Central memory CD8-positive, alpha-beta T cell (primary cell): Measurements from ENCODE around the gene TRMT10C.
"Not testable (repeated sequence)": the region's sequence is repeated elsewhere in the genome, so short reads cannot be mapped to it uniquely, and the experiment has no call there.

Experiments
- ATAC-seq: fragments of 150-1000 bp; cut with Tn5 transposase; replicated peaks from 2 replicates; pipeline ENCODE4 v1.10.0; 2022; ENCODE audit warnings: mild to moderate bottlenecking, moderate FRiP score, moderate number of reproducible peaks; ENCODE audit not compliant: poor library complexity, severe bottlenecking; ENCODE audit errors: extremely low read depth
- DNase-seq, 2 donors: peaks; one replicate each; pipeline ENCODE4 v3.0.0; 2021; ENCODE audit warnings: low spot score in 2 of 2
- H3K27ac Mint-ChIP-seq: one replicate; pipeline ENCODE4 v1.8.0; 2022; ENCODE audit warnings: low read depth, mild to moderate bottlenecking, moderate library complexity, mixed read lengths
- H3K27me3 Mint-ChIP-seq: one replicate; pipeline ENCODE4 v1.8.0; 2022; ENCODE audit warnings: mixed read lengths
- H3K36me3 Mint-ChIP-seq: one replicate; pipeline ENCODE4 v1.8.0; 2022; ENCODE audit warnings: mild to moderate bottlenecking, moderate library complexity, mixed read lengths; ENCODE audit not compliant: insufficient read depth
- H3K4me1 Mint-ChIP-seq: one replicate; pipeline ENCODE4 v1.8.0; 2022; ENCODE audit warnings: mixed read lengths
- H3K4me3 Mint-ChIP-seq: one replicate; pipeline ENCODE4 v1.8.0; 2022; ENCODE audit warnings: mild to moderate bottlenecking, moderate library complexity, mixed read lengths
- H3K9me3 Mint-ChIP-seq: one replicate; pipeline ENCODE4 v1.8.0; 2022; ENCODE audit warnings: mixed read lengths

Gene TRMT10C

DNA sequence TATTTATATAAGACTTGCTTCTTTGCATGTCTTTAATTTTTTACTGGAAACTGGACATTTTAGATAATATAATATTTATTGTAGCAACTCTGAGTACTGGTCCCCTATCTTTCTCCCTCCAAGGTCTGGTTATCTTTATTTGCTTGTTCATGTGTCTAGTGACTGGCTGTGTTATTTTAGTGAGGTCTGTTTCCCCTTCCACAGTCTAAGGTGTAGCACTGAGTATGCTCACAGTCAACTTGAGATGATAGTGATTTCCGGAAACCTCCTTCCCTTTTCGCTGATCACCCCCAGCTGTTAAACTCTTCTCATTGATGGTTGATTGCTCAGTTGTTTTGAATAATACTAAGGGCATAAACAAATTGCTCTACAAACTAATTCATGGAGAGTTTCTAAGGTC, 49.4 kb downstream of the TRMT10C start:
- no peak for DNase-seq
- no peaks in the 10 kb centered on the region for H3K27me3 Mint-ChIP-seq
- H3K4me3 Mint-ChIP-seq: no peak overlapping the region

DNA sequence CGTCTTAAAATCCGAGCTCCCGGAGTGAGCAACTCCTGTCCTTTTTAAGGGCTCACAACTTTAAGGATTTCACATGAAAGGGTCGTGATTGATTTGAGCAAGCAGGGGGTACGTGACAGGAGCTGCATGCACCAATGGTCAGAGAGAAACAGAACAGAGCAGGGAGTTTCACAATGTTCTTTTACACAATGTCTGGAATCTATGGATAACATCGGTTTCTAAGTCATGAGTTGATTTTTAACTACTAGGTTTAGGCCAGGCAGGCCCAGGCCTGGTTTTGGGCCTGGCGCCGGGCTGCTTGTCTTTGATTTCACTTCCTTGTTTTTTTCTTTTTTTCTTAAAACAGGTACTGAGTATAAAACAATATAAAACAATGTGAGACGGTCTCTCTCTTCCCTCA, 51.3 kb downstream of the TRMT10C start:
- DNase-seq, H3K4me1 Mint-ChIP-seq, H3K4me3 Mint-ChIP-seq, H3K27me3 Mint-ChIP-seq, H3K9me3 Mint-ChIP-seq, H3K36me3 Mint-ChIP-seq, H3K27ac Mint-ChIP-seq, ATAC-seq: not testable (repeated sequence)

More for the DNA sequence above, 49.4 kb downstream of the TRMT10C start:
- H3K27ac Mint-ChIP-seq: no peak overlapping the region
- H3K4me1 Mint-ChIP-seq: no peaks in the 10 kb centered on the region
- no peak for ATAC-seq
- H3K36me3 Mint-ChIP-seq: no peaks in the 10 kb centered on the region
- no peaks in the 10 kb centered on the region for H3K9me3 Mint-ChIP-seq

GRCh38 chr3:101615525-101615924, 53.9 kb downstream of the TRMT10C start:
- ATAC-seq (no peak), DNase-seq (no peak)
- H3K4me3 Mint-ChIP-seq: no peak overlapping the region
- no peaks in the 10 kb centered on the region for H3K36me3 Mint-ChIP-seq
- H3K9me3 Mint-ChIP-seq: no peaks in the 10 kb centered on the region
- no peaks in the 10 kb centered on the region for H3K4me1 Mint-ChIP-seq
- H3K27ac Mint-ChIP-seq: peak overlapping the region; percentile 30
- H3K27me3 Mint-ChIP-seq: no peaks in the 10 kb centered on the region
